ENCODE data around the gene FHIT.

DNA sequence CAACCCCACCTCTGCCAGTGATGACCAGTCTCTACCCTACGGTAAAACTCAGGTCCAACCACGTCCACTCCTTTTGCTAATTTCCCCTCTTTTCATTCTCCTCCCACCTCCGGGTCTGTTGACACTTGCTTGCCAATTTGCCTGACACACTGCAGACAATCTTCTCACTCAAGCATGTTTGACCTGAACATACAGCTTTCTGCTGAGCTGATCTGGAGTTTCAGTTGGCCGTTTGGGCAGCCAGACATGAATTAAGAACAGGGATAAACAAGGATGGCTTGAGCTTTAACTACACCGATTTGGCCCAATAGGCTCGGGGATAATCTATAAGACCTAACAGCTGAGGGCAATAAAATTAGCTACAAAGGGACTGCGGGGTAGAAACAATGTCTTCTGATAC, 1442.8 kb downstream of the FHIT start:
- no peak for TF ChIP-seq POLR2A (IDR thresholded peaks at IDR 0.05)
- TF ChIP-seq, protein P1, sequence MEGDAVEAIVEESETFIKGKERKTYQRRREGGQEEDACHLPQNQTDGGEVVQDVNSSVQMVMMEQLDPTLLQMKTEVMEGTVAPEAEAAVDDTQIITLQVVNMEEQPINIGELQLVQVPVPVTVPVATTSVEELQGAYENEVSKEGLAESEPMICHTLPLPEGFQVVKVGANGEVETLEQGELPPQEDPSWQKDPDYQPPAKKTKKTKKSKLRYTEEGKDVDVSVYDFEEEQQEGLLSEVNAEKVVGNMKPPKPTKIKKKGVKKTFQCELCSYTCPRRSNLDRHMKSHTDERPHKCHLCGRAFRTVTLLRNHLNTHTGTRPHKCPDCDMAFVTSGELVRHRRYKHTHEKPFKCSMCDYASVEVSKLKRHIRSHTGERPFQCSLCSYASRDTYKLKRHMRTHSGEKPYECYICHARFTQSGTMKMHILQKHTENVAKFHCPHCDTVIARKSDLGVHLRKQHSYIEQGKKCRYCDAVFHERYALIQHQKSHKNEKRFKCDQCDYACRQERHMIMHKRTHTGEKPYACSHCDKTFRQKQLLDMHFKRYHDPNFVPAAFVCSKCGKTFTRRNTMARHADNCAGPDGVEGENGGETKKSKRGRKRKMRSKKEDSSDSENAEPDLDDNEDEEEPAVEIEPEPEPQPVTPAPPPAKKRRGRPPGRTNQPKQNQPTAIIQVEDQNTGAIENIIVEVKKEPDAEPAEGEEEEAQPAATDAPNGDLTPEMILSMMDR (IDR thresholded peaks at IDR 0.05), result no peak

Data from Peyer's patch (tissue), 4 donors.